GM18507 (cell line): ENCODE data around the gene SLC24A4.

ENCODE experiments used
- DNase-seq: peaks from one replicate; pipeline ENCODE4 v3.0.0; 2011; ENCODE audit warnings: low read depth; ENCODE audit not compliant: insufficient read length; ENCODE audit errors: extremely low spot score
- FAIRE-seq: peaks from 2 replicates; lab custom pipeline; 2011; peaks lifted over from hg19 to GRCh38; lab: Jason Lieb, UNC

The SLC24A4 gene

GRCh38 chr14:92487513-92488133 lies 164.7 kb downstream of the SLC24A4 start:
- DNase-seq (no peak), FAIRE-seq (no peak)

DNA sequence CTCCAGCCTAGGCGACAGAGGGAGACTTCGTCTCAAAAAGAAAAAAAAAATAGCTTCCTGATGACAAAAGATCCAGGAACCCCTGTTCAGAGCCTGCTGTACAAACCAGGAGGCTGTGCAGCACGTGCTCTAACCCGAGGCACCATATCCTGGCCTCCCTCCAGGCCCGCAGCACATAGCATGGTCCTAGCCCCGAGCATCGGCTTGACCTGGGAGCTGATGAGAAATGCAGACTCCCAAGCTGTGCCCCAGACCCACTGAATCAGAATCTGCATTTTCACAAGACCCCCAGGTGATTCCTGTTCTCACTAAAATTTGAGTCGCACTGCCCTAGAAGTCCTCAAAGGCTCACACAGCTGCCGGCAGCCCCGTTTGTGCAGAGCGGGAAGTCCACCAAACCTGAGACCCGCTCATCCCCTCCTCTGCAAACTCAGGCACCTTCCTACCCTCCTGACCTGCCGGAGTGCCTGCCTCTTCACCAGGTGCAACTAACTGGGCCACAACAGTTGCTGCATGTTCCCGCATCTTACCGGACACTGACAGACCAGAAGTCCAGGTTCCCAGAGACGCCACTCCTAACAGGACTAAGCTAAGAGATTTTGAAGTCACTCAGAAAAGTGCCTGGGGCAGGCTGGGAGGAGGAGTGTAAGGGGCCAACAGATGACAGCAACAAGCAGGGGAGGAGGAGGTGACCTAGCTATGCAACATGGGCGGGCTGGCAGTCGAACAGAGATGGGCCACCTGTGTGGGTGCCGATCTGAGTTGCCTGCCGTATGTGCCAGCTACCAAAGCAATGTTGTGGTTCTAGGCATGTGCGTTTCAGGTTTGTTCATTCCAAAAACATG lies 166.7 kb downstream of the SLC24A4 start:
- no peak for DNase-seq
- FAIRE-seq, result no peak

DNA sequence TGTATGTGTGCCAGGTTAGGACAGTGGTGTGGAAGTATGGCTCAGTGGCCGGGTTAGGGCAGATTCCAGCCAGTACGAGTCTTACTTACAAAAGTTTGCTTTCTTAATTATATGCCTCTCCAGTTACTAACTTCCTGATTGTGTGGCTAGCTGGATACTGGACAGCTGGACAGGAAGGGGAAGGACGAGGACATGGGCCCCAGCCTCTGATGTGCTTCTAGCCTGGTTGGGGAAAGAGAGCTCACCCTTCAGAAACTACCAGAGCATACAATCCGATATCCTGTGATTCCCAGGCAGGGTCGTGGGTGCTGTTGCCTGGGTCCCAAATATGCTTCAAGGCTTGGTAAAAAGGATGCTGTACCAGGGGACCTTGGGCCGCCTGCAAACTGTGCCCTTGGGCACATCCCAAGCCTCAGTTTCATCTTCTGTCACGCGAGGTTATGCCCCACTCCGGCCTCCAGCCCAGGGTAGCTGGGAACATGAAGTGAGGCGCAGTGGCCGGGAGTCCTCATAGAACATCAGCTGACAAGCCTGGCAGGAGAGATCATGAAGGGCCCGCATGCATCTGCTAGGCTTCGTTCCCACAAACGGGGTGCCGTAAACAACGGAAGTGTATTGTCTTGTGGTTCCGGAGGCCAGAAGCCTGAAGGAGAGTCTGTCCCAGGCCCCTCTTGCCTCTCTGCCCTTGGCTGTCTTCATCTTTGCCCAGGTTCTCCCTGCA lies 167.4 kb downstream of the SLC24A4 start:
- FAIRE-seq, result no peak
- DNase-seq, result no peak

DNA sequence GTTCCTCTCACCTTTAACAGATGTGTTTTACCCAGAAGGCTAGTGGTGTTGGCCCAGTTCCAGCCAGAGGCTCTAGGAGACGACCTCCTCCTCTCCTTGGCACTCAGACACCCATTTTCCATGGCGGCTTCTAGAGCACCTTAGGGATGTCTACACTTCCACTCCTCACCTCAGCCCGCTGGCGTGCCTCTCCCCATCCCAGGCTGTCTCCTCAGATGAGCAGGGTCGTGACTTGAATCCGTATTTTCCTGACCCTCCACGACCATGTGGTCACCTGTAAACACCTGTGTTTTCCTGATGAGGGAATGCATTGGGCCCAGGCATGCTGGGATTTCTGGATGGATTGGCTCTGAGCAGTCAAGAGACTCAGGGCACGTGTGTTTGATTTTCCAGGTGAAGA lies 168.8 kb downstream of the SLC24A4 start:
- no peak for DNase-seq
- no peak for FAIRE-seq

- no peak for FAIRE-seq
- DNase-seq, result no peak
Measured at GRCh38 chr14:92492258-92492657, 169.3 kb downstream of the SLC24A4 start.

- DNase-seq, result no peak
- FAIRE-seq, result no peak
Measured at GRCh38 chr14:92493024-92493423, 170.1 kb downstream of the SLC24A4 start.

GRCh38 chr14:92493492-92493891 lies 170.5 kb downstream of the SLC24A4 start:
- DNase-seq, result no peak
- no peak for FAIRE-seq

DNA sequence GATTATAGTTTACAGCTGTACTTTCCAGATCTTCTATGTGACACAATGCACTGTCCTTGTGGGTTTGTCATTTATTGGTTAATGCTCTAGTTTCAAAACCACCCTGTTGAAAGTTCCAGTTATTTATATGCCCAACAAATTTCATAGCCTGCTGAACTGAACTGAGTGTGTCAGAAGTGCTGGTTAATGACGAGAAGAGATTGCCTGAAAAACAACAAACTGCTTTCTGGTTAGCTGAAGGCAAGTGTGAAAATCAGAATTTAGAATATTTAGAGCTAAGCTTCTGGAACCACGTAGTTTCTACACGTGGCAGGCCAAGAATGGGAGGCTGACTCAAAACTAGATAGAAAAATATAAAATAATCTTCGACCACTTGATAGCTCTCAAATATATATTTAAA lies 171.5 kb downstream of the SLC24A4 start:
- DNase-seq, result no peak
- peak; percentile 70 for FAIRE-seq

DNA sequence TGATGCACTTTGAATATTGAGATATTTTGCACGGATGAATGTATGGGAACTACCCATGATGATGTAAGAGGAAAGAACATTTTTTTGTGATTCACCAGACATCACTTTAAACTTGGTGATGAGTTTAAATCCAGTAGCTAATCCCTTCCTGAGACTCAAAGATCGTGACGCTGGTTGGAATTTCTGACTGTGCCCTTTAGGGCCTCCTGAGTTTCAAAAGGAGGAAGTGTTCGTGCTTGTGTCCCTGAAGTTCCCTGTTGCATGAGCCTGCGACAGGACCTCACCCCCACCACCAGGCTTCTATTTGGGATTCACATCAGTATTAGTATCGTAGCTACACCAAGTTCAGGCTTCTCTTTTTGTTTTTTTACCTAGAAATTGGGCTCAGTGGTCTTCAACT lies 172.1 kb downstream of the SLC24A4 start:
- DNase-seq (no peak), FAIRE-seq (no peak)

DNA sequence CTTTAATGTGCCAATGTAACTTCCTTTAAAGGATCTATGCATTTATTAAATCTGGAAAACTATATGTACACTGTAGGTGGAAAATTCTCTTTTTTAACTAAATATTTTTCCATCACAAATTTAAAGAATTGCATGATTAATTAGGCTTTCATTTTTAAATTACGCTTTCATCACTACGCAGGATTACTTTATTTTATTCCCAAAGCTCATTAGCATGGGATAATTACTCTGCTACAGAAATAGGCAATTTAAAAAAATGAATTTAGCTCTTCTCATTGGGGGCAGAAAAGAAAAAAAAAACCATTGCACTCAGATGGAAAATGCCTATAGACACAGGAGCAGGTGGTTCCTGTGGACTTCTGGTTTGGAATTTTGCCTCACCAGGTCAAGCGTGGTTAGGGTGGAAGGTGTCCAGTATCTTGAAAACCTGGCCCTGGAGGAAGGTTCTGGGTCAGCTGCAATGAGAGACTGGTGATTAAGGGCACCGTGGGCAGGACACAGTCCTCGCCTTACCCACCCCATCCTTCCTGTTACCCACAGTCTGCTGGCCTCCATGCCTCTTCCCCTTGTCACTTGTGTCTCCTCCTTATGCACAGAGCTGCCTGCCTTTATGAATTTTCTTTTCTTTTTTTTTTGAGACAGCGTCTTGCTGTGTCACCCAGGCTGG lies 173.4 kb downstream of the SLC24A4 start:
- FAIRE-seq (no peak), DNase-seq (no peak)

DNA sequence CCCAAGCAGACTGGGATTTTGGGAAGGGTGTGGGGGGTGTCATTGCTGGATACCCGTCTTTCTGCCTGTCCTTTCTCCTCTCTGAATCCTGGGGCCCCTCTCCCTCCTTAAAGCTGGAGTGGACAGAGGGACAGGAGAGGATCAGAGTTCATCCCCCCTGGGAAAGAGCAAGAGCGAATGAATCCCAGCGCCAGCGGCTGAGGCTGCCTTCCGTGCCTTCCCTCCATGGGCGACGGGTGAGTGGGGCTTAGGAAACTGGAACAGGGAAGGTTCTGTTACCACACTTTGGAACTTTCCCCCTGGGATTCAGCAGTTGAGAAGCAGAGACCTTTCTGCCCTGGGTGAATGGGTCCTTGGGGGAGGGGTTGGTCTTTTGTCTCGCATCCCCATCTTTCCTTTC lies 174.4 kb downstream of the SLC24A4 start:
- DNase-seq, result no peak
- FAIRE-seq, result no peak

DNA sequence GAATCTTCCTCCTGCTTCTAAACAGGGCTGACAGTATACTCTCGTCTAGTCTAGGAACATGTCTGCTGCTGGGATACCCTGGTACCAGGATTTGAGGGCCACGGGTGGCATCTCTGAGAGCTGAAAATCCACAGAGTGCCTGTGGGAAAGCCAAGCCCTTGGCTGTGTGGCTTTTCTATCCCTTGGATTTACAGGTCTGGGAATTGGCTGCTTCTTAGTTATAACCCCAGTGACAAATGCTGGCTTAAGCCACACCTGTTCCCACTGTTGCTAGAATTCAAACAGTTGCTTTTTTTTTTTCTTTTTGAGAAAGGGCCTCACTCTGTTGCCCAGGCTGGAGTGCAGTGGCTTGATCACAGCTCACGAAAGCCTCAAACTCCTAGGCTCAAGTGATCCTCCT lies 176.3 kb downstream of the SLC24A4 start:
- DNase-seq (no peak), FAIRE-seq (no peak)

- no peak for DNase-seq
- no peak for FAIRE-seq
Measured at GRCh38 chr14:92500491-92500941, 177.6 kb downstream of the SLC24A4 start.

DNA sequence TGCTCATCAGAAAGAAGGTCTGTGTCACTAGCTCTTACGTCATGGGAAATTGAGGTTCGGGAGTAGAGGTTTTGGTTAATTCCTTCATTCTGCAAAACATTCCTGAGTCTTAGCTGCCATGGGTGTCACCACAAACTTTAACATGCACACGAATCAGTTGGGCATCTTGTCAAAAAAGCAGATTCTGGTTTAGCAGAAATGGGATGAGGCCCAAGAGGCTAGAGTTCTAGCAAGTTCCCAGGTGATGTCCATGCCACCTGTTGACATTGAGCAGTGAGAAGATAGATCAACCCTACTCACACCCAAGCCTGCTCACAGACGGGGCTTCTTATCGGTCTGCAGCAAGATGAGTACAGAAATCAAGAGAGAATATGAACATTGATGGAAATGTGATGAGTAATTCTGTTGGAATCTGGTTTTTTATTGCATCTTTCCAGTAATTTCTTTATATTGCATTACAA lies 179.0 kb downstream of the SLC24A4 start:
- DNase-seq (no peak), FAIRE-seq (no peak)

DNA sequence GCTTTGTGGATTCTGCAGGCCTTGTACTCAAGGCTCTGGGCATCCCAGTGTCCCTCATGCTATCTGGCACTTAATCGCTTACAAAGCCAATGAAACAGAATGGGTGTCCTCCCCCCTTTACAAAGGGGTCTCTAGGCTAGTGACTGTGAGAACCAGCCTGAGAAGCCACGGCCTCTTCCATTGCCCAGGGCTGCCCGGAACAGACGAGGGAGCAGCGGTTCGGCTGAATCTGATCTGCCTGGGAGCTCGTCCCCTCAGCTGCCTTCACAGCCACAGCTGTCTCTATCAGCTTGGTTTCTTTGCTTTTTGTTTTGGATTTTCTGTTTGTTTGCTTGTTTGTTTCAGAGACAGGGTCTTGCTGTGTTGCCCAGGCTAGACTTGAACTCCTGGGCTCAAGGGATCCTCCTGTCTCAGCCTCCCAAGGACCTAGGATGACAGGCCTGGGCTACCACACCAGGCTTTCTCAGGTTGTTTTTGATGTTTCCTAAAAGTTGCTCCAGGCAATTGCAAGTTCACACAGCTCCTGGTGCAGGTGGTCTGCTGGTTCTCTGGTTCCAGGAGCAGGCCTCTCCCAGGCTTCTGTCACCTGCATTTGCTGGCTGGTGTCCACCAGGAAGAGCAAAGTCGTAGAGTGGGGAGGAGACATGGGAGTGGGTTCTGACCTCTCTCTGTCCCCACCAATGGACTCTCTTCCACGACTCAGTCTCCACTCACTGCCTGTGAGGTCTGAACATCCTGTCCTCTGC lies 179.7 kb downstream of the SLC24A4 start:
- no peak for DNase-seq
- FAIRE-seq, result no peak

DNA sequence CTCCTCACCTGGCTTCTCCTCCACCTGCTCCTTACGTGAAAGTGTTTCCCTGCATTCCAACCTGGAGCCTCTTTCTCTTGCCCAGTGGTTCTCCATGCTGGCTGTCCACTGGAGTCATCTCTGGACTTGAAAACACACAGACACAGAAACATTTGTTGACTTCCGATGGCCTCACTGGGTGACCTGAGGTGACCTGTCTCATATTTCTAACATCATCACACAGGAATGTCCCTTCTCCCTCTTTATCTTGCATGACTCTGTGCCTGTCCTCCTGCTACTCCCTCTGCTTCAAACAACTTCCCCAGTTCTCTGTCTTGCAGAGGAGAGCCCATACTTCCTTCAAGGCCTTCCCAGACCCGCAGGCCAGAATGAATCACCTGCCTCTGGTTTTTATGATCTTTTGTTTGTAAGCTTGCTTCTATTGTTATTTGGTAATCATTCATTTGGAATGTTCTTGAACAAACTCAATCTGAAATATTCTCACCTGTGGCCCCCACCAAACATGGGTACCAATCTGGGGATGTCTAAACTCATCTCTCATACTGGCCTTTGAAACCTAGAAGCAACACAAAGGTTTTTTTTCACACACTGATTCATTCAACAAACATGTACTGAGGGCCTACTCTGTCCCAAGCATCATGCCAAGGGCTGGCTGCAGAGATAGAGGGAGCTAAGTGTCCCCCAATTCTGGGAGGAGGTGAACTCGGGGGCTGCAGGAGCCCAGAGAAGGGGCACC lies 181.0 kb downstream of the SLC24A4 start:
- no peak for FAIRE-seq
- DNase-seq, result no peak

GRCh38 chr14:92505826-92506225 lies 182.9 kb downstream of the SLC24A4 start:
- DNase-seq (no peak), FAIRE-seq (no peak)

DNA sequence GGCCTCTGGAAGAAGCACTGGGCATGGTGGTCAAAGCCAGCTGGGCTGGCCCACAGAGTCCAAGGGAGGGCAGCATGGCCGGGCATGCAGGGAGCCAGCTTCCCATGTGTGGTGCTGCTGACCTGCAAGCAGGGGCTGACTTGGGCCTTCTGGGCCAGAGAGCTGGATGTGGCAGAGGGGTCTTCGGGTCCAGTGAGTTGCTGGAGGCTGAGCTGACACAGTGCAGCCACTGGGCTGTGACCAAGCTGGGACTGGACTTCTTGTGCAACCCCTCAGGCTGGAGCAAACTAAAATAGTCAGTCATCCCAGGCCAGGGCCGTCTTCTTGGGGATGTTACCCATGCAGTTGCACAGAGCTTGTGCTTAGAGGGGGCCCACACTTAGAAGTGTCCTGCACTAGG lies 183.3 kb downstream of the SLC24A4 start:
- DNase-seq (no peak), FAIRE-seq (no peak)
